H1 (cell line): ENCODE data around the gene UTP14C. TPM values are rescaled to one million over a fixed set of nuclear protein-coding genes. Genes with fewer than 3 reads are reported as not detected.

Source experiments
- CTCF ChIA-PET: fragments of 300-600 bp; sonication (Branson Sonifier 250); formaldehyde crosslinking; loops from one replicate; lab custom pipeline; 2021; ENCODE audit not compliant: partially characterized antibody; lab: Charles Lee
- POLR2A ChIA-PET: fragments of 300-600 bp; sonication (Branson Sonifier 250); formaldehyde crosslinking; loops from one replicate; lab custom pipeline; 2021; ENCODE audit warnings: inconsistent platforms; ENCODE audit not compliant: partially characterized antibody; lab: Charles Lee
- DNase-seq, 2 experiments: peaks; one replicate each; pipeline versions ENCODE4 v3.0.0 to v3.0.0-alpha.2; 2010 to 2022; ENCODE audit warnings: low spot score in 2 of 2, low read depth in 1 of 2, mixed read lengths in 1 of 2
- FAIRE-seq: peaks from 2 replicates; lab custom pipeline; 2011; peaks lifted over from hg19 to GRCh38; lab: Jason Lieb, UNC
- H2AFZ ChIP-seq: 2 replicates; pipeline ENCODE4 v1.8.1; 2012; ENCODE audit warnings: low read length, inconsistent platforms
- H2AK5ac ChIP-seq: 2 replicates; pipeline ENCODE4 v1.6.1; 2013; ENCODE audit warnings: low read depth, low read length
- H2BK120ac ChIP-seq: replicated peaks from 2 replicates; pipeline ENCODE3; 2013; ENCODE audit warnings: low read depth, low read length, inconsistent platforms
- H2BK12ac ChIP-seq: 2 replicates; pipeline ENCODE4 v1.6.1; 2013; ENCODE audit warnings: low read depth, low read length
- H2BK15ac ChIP-seq: 2 replicates; pipeline ENCODE4 v1.6.1; 2013; ENCODE audit warnings: low read length
- H2BK20ac ChIP-seq: 2 replicates; pipeline ENCODE4 v1.6.1; 2013; ENCODE audit warnings: low read length
- H2BK5ac ChIP-seq: 2 replicates; pipeline ENCODE4 v1.6.1; 2013; ENCODE audit warnings: low read depth, low read length
- H3K14ac ChIP-seq: 2 replicates; pipeline ENCODE4 v1.6.1; 2013; ENCODE audit warnings: inconsistent platforms; ENCODE audit not compliant: insufficient read length
- H3K18ac ChIP-seq: 2 replicates; pipeline ENCODE4 v1.6.1; 2013; ENCODE audit warnings: low read length; ENCODE audit errors: extremely low read depth
- H3K23ac ChIP-seq: 2 replicates; pipeline ENCODE4 v1.6.1; 2013; ENCODE audit warnings: inconsistent platforms; ENCODE audit not compliant: insufficient read length
- H3K23me2 ChIP-seq: 2 replicates; pipeline ENCODE4 v1.6.1; 2013; ENCODE audit warnings: low read depth, low read length
- H3K27ac ChIP-seq: 2 replicates; pipeline ENCODE4 v1.6.1; 2011; ENCODE audit warnings: low read depth, low read length, inconsistent platforms
- H3K27me3 ChIP-seq, 4 experiments: replicated peaks in 1 of 4; 1 replicate in 1 of 4; 2 replicates in 3 of 4; pipeline versions ENCODE4 v1.6.1 to v1.8.1; 2011 to 2013; ENCODE audit warnings: low read length in 3 of 4, mild to moderate bottlenecking in 3 of 4, inconsistent platforms in 2 of 4, mixed read lengths in 2 of 4, moderate library complexity in 1 of 4; ENCODE audit not compliant: control insufficient read depth in 3 of 4, insufficient read depth in 3 of 4; ENCODE audit errors: extremely low read depth in 1 of 4
- H3K36me3 ChIP-seq, 4 experiments: 2 replicates each; pipeline versions ENCODE4 v1.6.1 to v1.8.1; 2011 to 2013; ENCODE audit warnings: mild to moderate bottlenecking in 4 of 4, low read length in 3 of 4, moderate library complexity in 2 of 4, control low read depth in 1 of 4, inconsistent platforms in 1 of 4; ENCODE audit not compliant: insufficient read depth in 4 of 4, control insufficient read depth in 2 of 4
- H3K4ac ChIP-seq: replicated peaks from 2 replicates; pipeline ENCODE3; 2013; ENCODE audit warnings: low read length, low read depth, mixed read lengths, inconsistent platforms; ENCODE audit not compliant: insufficient read length
- H3K4me1 ChIP-seq, 4 experiments: replicated peaks in 1 of 4; 1 replicate in 1 of 4; 2 replicates in 3 of 4; pipeline versions ENCODE4 v1.6.1 to v1.8.1; 2011 to 2013; ENCODE audit warnings: low read length in 3 of 4, inconsistent platforms in 2 of 4, mixed read lengths in 1 of 4; ENCODE audit not compliant: insufficient read depth in 4 of 4, control insufficient read depth in 3 of 4
- H3K4me2 ChIP-seq, 2 experiments: 2 replicates each; pipeline versions ENCODE4 v1.6.1 to v1.8.1; 2011 to 2013; ENCODE audit warnings: low read depth in 2 of 2, low read length in 2 of 2, control low read depth in 1 of 2, inconsistent platforms in 1 of 2, mild to moderate bottlenecking in 1 of 2; ENCODE audit not compliant: insufficient read depth in 1 of 2
- H3K4me3 ChIP-seq, 4 experiments: fragments of 200-600, 300-600 bp in 1 of 4; sonication (generic), shearing (Covaris generic), sonication (Bioruptor Twin) in 1 of 4; 2 replicates each; pipeline versions ENCODE4 v1.5.1 to v1.8.1; 2011 to 2016; ENCODE audit warnings: low read length in 4 of 4, low read depth in 3 of 4, control low read depth in 2 of 4, inconsistent platforms in 2 of 4, mild to moderate bottlenecking in 2 of 4, mixed read lengths in 1 of 4, moderate library complexity in 1 of 4; ENCODE audit not compliant: insufficient read depth in 2 of 4; ENCODE audit errors: extremely low read depth in 1 of 4
- H3K56ac ChIP-seq: replicated peaks from 2 replicates; pipeline ENCODE3; 2013; ENCODE audit warnings: low read depth, mild to moderate bottlenecking, mixed read lengths, low read length, inconsistent platforms; ENCODE audit not compliant: insufficient read length
- H3K79me1 ChIP-seq: 2 replicates; pipeline ENCODE4 v1.6.1; 2013; ENCODE audit warnings: low read depth, low read length, control low read depth
- H3K79me2 ChIP-seq, 2 experiments: 2 replicates each; pipeline versions ENCODE4 v1.6.1 to v1.8.1; 2012 to 2013; ENCODE audit warnings: low read length in 2 of 2, mild to moderate bottlenecking in 2 of 2, inconsistent platforms in 1 of 2; ENCODE audit not compliant: insufficient read depth in 2 of 2, control insufficient read depth in 1 of 2
- H3K9ac ChIP-seq, 4 experiments: replicated peaks in 1 of 4; 1 replicate in 1 of 4; 2 replicates in 3 of 4; pipeline versions ENCODE4 v1.6.1 to v1.8.1; 2011 to 2013; ENCODE audit warnings: low read depth in 3 of 4, low read length in 3 of 4, control low read depth in 2 of 4, mild to moderate bottlenecking in 2 of 4, moderate library complexity in 2 of 4, inconsistent platforms in 1 of 4; ENCODE audit errors: extremely low read depth in 1 of 4
- H3K9me3 ChIP-seq, 2 experiments: 2 replicates each; pipeline versions ENCODE4 v1.6.1 to v1.8.1; 2012 to 2013; ENCODE audit warnings: mild to moderate bottlenecking in 2 of 2, moderate library complexity in 2 of 2, control low read depth in 1 of 2, inconsistent platforms in 1 of 2, low read depth in 1 of 2, low read length in 1 of 2, mixed read lengths in 1 of 2; ENCODE audit not compliant: insufficient read depth in 2 of 2
- H4K20me1 ChIP-seq, 2 experiments: replicated peaks in 1 of 2; 2 replicates each; pipeline versions ENCODE3 to v1.8.1; 2011 to 2013; ENCODE audit warnings: inconsistent platforms in 2 of 2, low read length in 2 of 2, mild to moderate bottlenecking in 1 of 2; ENCODE audit not compliant: insufficient read depth in 2 of 2, control insufficient read depth in 1 of 2
- H4K5ac ChIP-seq: 2 replicates; pipeline ENCODE4 v1.6.1; 2013; ENCODE audit warnings: low read length, low read depth, mixed read lengths, inconsistent platforms; ENCODE audit not compliant: insufficient read length
- H4K8ac ChIP-seq: 2 replicates; pipeline ENCODE4 v1.8.0; 2013; ENCODE audit warnings: mild to moderate bottlenecking, moderate library complexity, low read length, inconsistent platforms; ENCODE audit not compliant: insufficient read depth; ENCODE audit errors: extremely low read depth
- H4K91ac ChIP-seq: replicated peaks from 2 replicates; pipeline ENCODE3; 2013; ENCODE audit warnings: low read length, mixed read lengths, inconsistent platforms; ENCODE audit not compliant: insufficient read length
- POLR2AphosphoS5 ChIP-seq: IDR thresholded peaks from 2 replicates; pipeline ENCODE4 v1.6.1; 2011; ENCODE audit warnings: low read depth, low read length
- POU5F1 ChIP-seq: IDR thresholded peaks from 2 replicates; pipeline ENCODE4 v1.6.1; 2011; ENCODE audit warnings: low read depth, mild to moderate bottlenecking, low read length, moderate library complexity
- RAD21 ChIP-seq, 2 experiments: IDR thresholded peaks in 1 of 2; conservative IDR thresholded peaks in 1 of 2; 2 replicates each; pipeline ENCODE4 v1.6.1; 2011; ENCODE audit warnings: low read depth in 2 of 2, low read length in 2 of 2, improper control_type of control experiment in 1 of 2, inconsistent platforms in 1 of 2, mild to moderate bottlenecking in 1 of 2, moderate library complexity in 1 of 2
- TEAD4 ChIP-seq: IDR thresholded peaks from 2 replicates; pipeline ENCODE4 v1.6.1; 2012; ENCODE audit warnings: low read depth, low read length, inconsistent platforms, mixed read lengths
- WGBS, 2 experiments: shearing (Covaris generic) in 1 of 2; methylation state at CpG; one replicate each; pipeline versions ENCODE4 v1.1.6 to v1.1.7; 2013 to 2015; ENCODE audit warnings: low lambda C conversion rate in 2 of 2, mixed read lengths in 2 of 2, inconsistent platforms in 1 of 2, low coverage in 1 of 2, missing lambda C conversion rate in 1 of 2; ENCODE audit not compliant: insufficient replicate concordance in 2 of 2, insufficient coverage in 1 of 2, insufficient read length in 1 of 2; ENCODE audit errors: extremely low coverage in 1 of 2, missing lambda C conversion rate in 1 of 2; 5-methylcytosine and 5-hydroxymethylcytosine counted together
- polyA plus RNA-seq, 7 experiments: library from polyadenylated mRNA; depleted of rRNA in 3 of 7; stranded (reverse) in 5 of 7; unstranded in 2 of 7; fragments of >200 nt in 5 of 7; fragments of 200-250 nt in 2 of 7; gene quantifications; 1 replicate in 5 of 7; 2 replicates in 1 of 7; 4 replicates in 1 of 7; pipeline versions ENCODE4 v1.2.1 to v1.2.3, GENCODE V29; 2011 to 2013; ENCODE audit warnings: missing spikeins in 2 of 7, mixed read lengths in 2 of 7
- total RNA-seq: library from RNA; stranded (reverse); fragmentation: NEBNext Ultra II Directional; extraction: Animal tissue kit (Norgen Biotek cat#: 25700); gene quantifications from 2 replicates; pipeline ENCODE4 v1.2.1, GENCODE V29; 2021
- TF ChIP-seq, protein P1 (sequence below), 3 experiments: IDR thresholded peaks; 1 replicate in 2 of 3; 2 replicates in 1 of 3; pipeline versions ENCODE4 v1.5.1 to v1.6.1; 2011; ENCODE audit warnings: low read length in 3 of 3, mild to moderate bottlenecking in 3 of 3, inconsistent platforms in 2 of 3, low read depth in 1 of 3, moderate library complexity in 1 of 3; ENCODE audit not compliant: insufficient read depth in 1 of 3; ENCODE audit errors: control extremely low read depth in 1 of 3

Gene UTP14C
- total and polyA plus RNA-seq, 2 of the 8 experiments (the other 6 are each of a cell fraction or from before 2014, with no cell fraction given): 6.8 to 22.7 TPM

DNA sequence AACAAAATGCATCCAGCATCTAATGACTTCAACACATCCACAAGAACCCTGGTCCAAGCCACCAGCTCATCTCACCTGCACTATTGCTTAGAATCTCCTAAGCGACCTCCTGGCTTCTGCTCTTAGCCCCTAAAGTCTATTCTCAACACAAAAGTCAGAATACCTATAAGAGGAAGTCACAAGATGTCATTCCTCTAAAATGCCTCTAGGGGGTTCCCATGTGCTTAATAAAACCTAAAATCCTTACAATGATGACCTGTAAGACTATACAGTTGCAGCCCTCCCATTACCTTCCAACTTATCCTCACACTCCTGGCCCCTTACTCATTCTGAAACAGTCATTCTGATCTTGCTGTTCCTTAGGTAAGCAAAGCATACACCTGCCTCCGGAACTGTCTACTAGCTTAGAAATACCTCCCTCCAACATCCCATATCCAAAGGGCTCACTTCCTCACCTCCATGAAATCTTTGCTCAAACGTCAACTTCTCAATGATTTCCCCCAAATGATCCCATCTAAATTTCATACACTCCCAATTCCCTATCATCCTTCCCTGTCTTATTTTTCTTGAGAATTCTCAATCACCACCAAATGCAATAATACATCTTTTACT lies 23.3 kb upstream of the UTP14C start:
- H3K23me2 ChIP-seq: peaks cover 2% of the 10 kb centered on the region; the same call in 1 of the 2 replicates
- no peak overlapping the region for H3K4me3 ChIP-seq
- no peak overlapping the region for H3K9ac ChIP-seq
- peak overlapping the region in 1 of 2 experiments; percentile 23; a peak in 1 of 4 replicates for H3K4me2 ChIP-seq
- H2AK5ac ChIP-seq: no peak overlapping the region
- H2AFZ ChIP-seq: no peak overlapping the region
- no peak overlapping the region for H3K56ac ChIP-seq
- H4K91ac ChIP-seq: no peak overlapping the region
- peaks cover 4% of the 10 kb centered on the region; the same call in 1 of the 2 replicates for H3K79me1 ChIP-seq
- H4K8ac ChIP-seq: no peak overlapping the region
- H3K18ac ChIP-seq: no peak overlapping the region
- WGBS, 2 experiments: 67% methylated on average over 3 of the region's 3 CpGs; no CpG with 5 or more reads in 1 of the 2 experiments
- H3K27ac ChIP-seq: no peak overlapping the region
- H3K79me2 ChIP-seq: no peaks in the 10 kb centered on the region
- H2BK5ac ChIP-seq: no peak overlapping the region
- DNase-seq (no peak), FAIRE-seq (no peak)
- no peak overlapping the region for H4K5ac ChIP-seq
- H3K27me3 ChIP-seq: no peaks in the 10 kb centered on the region; a peak in 1 of 7 replicates
- no peaks in the 10 kb centered on the region for H3K36me3 ChIP-seq
- H4K20me1 ChIP-seq: peaks cover 0 to 3% of the 10 kb centered on the region in 2 experiments
- no peak overlapping the region for H3K14ac ChIP-seq
- TF ChIP-seq POLR2AphosphoS5 (no peak), TEAD4 (no peak), POU5F1 (no peak), RAD21 (IDR thresholded peaks at IDR 0.05 in 1 of 2, conservative IDR thresholded peaks at IDR 0.05 in 1 of 2; ENCODE audit: low read depth in 2 of 2, low read length in 2 of 2) (peak; percentile 63 to 64)
- TF ChIP-seq, protein P1, sequence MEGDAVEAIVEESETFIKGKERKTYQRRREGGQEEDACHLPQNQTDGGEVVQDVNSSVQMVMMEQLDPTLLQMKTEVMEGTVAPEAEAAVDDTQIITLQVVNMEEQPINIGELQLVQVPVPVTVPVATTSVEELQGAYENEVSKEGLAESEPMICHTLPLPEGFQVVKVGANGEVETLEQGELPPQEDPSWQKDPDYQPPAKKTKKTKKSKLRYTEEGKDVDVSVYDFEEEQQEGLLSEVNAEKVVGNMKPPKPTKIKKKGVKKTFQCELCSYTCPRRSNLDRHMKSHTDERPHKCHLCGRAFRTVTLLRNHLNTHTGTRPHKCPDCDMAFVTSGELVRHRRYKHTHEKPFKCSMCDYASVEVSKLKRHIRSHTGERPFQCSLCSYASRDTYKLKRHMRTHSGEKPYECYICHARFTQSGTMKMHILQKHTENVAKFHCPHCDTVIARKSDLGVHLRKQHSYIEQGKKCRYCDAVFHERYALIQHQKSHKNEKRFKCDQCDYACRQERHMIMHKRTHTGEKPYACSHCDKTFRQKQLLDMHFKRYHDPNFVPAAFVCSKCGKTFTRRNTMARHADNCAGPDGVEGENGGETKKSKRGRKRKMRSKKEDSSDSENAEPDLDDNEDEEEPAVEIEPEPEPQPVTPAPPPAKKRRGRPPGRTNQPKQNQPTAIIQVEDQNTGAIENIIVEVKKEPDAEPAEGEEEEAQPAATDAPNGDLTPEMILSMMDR (IDR thresholded peaks at IDR 0.05; ENCODE audit: control extremely low read depth in 1 of 3, insufficient read depth in 1 of 3, low read depth in 1 of 3, low read length in 3 of 3): peak in 2 of 3 experiments; percentile 36 to 60; a peak in 2 of 4 replicates
- H2BK120ac ChIP-seq: no peak overlapping the region
- H2BK15ac ChIP-seq: no peak overlapping the region
- H2BK12ac ChIP-seq: no peak overlapping the region
- ChIA-PET CTCF (interaction anchor here (0.5 to 6.7 kb wide), 41 partner anchors 8 to 1994 kb away, joined by 3 to 107 read pairs (median 4); partner anchors contain the start of genes ALG11, ATP7B and NEK5), POLR2A (no interaction called here)
- H3K4ac ChIP-seq: no peak overlapping the region
- no peak overlapping the region for H3K23ac ChIP-seq
- H3K9me3 ChIP-seq: no peaks in the 10 kb centered on the region
- H3K4me1 ChIP-seq: peaks cover 0 to 19% (median 14%) of the 10 kb centered on the region in 4 experiments; a peak in 4 of 7 replicates
- no peak overlapping the region for H2BK20ac ChIP-seq
